ENCODE data around the gene SNX24. TPM values are rescaled to one million over a fixed set of nuclear protein-coding genes. Genes with fewer than 3 reads are reported as not detected.

Gene SNX24
- total RNA-seq, 1 experiment from 2014 or later = 10.3 TPM

DNA sequence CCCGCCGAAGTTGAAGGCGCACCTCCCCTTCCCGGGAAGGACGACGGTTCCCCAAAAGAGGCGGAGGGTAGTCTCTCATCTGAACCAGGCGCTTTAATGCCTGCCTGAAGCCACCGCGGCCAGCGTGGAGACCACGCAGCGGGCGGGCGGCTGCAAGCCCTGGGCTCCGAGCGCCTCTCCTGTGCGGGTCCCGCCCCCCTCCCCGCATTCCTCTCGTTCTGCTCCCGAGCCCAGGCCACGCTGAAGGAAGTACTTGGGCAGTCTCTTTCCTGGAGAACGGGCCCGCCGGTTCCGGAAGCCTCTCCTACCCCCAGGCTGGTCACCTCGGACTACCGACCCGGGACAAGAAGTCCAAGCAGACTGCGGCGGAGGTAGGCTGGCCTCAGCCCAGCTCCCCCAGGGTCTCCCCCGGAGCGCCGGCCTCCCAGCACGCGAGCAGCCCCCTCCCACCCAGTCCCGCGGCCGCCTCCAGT lies 190.5 kb downstream of the SNX24 start:
- DNase-seq = peak; percentile 39
- Histone ChIP-seq H3K27ac (ENCODE audit: low read length) (no peak overlapping the region), H3K9me3 (ENCODE audit: low read length) (no peaks in the 10 kb centered on the region), H2AFZ (ENCODE audit: low read length) (peak overlapping the region; percentile 93), H3K36me3 (ENCODE audit: low read depth, low read length) (no peaks in the 10 kb centered on the region), H3K9me2 (replicated peaks; ENCODE audit: low read length) (no peaks in the 10 kb centered on the region), H3F3A (ENCODE audit: low read length, unreplicated experiment) (no peaks in the 10 kb centered on the region), H4K20me1 (ENCODE audit: low read length) (no peaks in the 10 kb centered on the region), H3K4me2 (ENCODE audit: low read length) (peak overlapping the region; percentile 98), H3K79me2 (ENCODE audit: low read length) (no peaks in the 10 kb centered on the region), H3K4me1 (ENCODE audit: insufficient read depth, low read length) (0 out of 2 replicates have a peak, but pooled peaks cover 8% of the 10 kb centered on the region), H3K9ac (ENCODE audit: low read length) (peak overlapping the region; percentile 69), H3K4me3 (ENCODE audit: low read length) (peak overlapping the region; percentile 90), H3K27me3 (ENCODE audit: low read length) (no peaks in the 10 kb centered on the region)
- intact Hi-C loops (cut with micrococcal nuclease) = loop anchor here (10.0 kb wide), 2 partner anchors 191 to 311 kb away; partner anchors contain the start of gene SNX24
- CTCF ChIA-PET = interaction anchor here (0.5 kb wide), 1 partner anchor 341 kb away, joined by 15 read pairs; no protein-coding TSS in a partner anchor
- POLR2A ChIA-PET (ENCODE audit: unreplicated experiment) = no interaction called here
- BruUV-seq (replicated peaks) = no TSS peak
- ATAC-seq = peak; percentile 48
- TF ChIP-seq EZH2phosphoT487 (IDR thresholded peaks at IDR 0.05; ENCODE audit: borderline replicate concordance, low read length) (no peak), EZH2 (IDR thresholded peaks at IDR 0.05; ENCODE audit: low read length, unreplicated experiment) (no peak)
- TF ChIP-seq, protein P1, sequence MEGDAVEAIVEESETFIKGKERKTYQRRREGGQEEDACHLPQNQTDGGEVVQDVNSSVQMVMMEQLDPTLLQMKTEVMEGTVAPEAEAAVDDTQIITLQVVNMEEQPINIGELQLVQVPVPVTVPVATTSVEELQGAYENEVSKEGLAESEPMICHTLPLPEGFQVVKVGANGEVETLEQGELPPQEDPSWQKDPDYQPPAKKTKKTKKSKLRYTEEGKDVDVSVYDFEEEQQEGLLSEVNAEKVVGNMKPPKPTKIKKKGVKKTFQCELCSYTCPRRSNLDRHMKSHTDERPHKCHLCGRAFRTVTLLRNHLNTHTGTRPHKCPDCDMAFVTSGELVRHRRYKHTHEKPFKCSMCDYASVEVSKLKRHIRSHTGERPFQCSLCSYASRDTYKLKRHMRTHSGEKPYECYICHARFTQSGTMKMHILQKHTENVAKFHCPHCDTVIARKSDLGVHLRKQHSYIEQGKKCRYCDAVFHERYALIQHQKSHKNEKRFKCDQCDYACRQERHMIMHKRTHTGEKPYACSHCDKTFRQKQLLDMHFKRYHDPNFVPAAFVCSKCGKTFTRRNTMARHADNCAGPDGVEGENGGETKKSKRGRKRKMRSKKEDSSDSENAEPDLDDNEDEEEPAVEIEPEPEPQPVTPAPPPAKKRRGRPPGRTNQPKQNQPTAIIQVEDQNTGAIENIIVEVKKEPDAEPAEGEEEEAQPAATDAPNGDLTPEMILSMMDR (conservative IDR thresholded peaks at IDR 0.05; ENCODE audit: low read depth, low read length) = no peak

DNA sequence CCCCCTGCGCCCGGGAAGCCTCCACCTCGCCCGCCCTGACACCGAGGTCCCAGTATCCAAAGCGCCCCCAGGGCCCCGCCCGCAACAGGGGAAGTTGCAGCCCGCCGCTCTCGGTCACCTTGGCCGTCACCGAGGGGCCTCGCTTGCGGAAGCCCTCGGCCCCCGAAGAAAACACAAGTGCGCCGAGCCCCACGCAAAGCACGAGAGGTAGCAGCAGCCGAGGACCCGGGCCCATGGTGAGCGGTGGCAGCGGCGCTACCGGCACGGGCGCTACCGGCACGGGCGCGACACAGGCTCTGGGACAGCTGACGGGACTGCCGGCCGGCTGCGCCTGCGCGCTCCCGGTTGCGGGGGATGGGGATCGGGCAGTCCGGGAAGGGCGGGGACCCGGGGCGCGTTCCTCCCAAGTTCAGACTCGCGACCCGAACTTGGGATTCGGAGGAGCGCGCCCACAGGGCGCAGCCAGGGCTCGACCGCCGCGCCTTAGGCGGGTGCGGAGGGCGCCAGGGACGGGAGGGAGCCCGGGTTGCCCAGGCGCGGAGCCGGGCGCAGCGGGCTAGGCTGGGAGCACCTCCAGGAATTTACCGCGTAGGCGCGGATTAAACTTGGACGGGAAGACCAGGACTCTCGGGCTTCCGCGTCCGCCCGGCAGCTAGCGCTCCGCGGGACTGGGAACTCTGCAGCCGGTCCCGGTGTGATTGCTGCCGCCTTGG lies 191.1 kb downstream of the SNX24 start, which contains the start of gene PPIC:
Gene PPIC (minus strand): TSS at position 335 of the 713 bp plus-strand sequence. CDS start 100 bp downstream, at position 235.
- ChIA-PET CTCF (no interaction called here), POLR2A (ENCODE audit: unreplicated experiment) (no interaction called here)
- peak; percentile 73 for DNase-seq
- peak; percentile 86 for ATAC-seq
- Histone ChIP-seq H3K9me2 (replicated peaks; ENCODE audit: low read length) (no peaks in the 10 kb centered on the region), H3F3A (ENCODE audit: low read length, unreplicated experiment) (no peaks in the 10 kb centered on the region), H3K9ac (ENCODE audit: low read length) (peak within 1 kb of the TSS; percentile 69), H3K79me2 (ENCODE audit: low read length) (no peaks in the 10 kb centered on the region), H2AFZ (ENCODE audit: low read length) (peak within 1 kb of the TSS; percentile 93), H3K36me3 (ENCODE audit: low read depth, low read length) (no peaks in the 10 kb centered on the region), H3K27me3 (ENCODE audit: low read length) (no peaks in the 10 kb centered on the region), H3K4me3 (ENCODE audit: low read length) (peak within 1 kb of the TSS; percentile 90), H3K4me1 (ENCODE audit: insufficient read depth, low read length) (0 out of 2 replicates have a peak, but pooled peaks cover 8% of the 10 kb centered on the region), H3K4me2 (ENCODE audit: low read length) (peak within 1 kb of the TSS; percentile 98), H3K27ac (ENCODE audit: low read length) (peak within 1 kb of the TSS; percentile 47), H4K20me1 (ENCODE audit: low read length) (no peaks in the 10 kb centered on the region), H3K9me3 (ENCODE audit: low read length) (no peaks in the 10 kb centered on the region)
- intact Hi-C loops (cut with micrococcal nuclease) = loop anchor here (10.0 kb wide), 2 partner anchors 192 to 312 kb away; partner anchors contain the start of gene SNX24
- no TSS peak for BruUV-seq (replicated peaks)
- TF ChIP-seq EZH2 (IDR thresholded peaks at IDR 0.05; ENCODE audit: low read length, unreplicated experiment) (no peak), EZH2phosphoT487 (IDR thresholded peaks at IDR 0.05; ENCODE audit: borderline replicate concordance, low read length) (no peak)
- TF ChIP-seq, protein P1 (conservative IDR thresholded peaks at IDR 0.05; ENCODE audit: low read depth, low read length) = no peak

DNA sequence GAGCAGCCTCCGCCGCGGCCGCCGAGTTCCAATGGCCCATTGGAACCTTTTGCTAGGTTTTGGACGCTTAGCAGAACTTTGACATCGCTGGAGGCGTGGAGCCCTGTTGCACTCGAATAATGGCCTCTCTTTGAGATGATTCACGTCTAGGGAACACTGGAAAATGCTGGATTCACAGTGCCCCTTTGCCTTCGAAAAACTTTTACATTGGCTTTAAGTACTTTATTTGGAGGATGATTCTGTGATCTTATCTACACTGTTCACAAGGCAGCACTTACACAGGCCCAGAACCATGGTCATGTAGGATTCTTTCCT lies 191.6 kb downstream of the SNX24 start:
- Histone ChIP-seq H3F3A (ENCODE audit: low read length, unreplicated experiment) (no peaks in the 10 kb centered on the region), H4K20me1 (ENCODE audit: low read length) (no peaks in the 10 kb centered on the region), H2AFZ (ENCODE audit: low read length) (peak overlapping the region; percentile 93), H3K4me2 (ENCODE audit: low read length) (peak overlapping the region; percentile 98), H3K27me3 (ENCODE audit: low read length) (no peaks in the 10 kb centered on the region), H3K9me2 (replicated peaks; ENCODE audit: low read length) (no peaks in the 10 kb centered on the region), H3K27ac (ENCODE audit: low read length) (peak overlapping the region; percentile 47), H3K4me1 (ENCODE audit: insufficient read depth, low read length) (0 out of 2 replicates have a peak, but pooled peaks cover 8% of the 10 kb centered on the region), H3K4me3 (ENCODE audit: low read length) (peak overlapping the region; percentile 90), H3K79me2 (ENCODE audit: low read length) (no peaks in the 10 kb centered on the region), H3K9me3 (ENCODE audit: low read length) (no peaks in the 10 kb centered on the region), H3K36me3 (ENCODE audit: low read depth, low read length) (no peaks in the 10 kb centered on the region), H3K9ac (ENCODE audit: low read length) (peak overlapping the region; percentile 69)
- no peak for ATAC-seq
- DNase-seq = no peak
- TF ChIP-seq, protein P1 (conservative IDR thresholded peaks at IDR 0.05; ENCODE audit: low read depth, low read length) = no peak
- TF ChIP-seq EZH2phosphoT487 (IDR thresholded peaks at IDR 0.05; ENCODE audit: borderline replicate concordance, low read length) (no peak), EZH2 (IDR thresholded peaks at IDR 0.05; ENCODE audit: low read length, unreplicated experiment) (no peak)
- BruUV-seq (replicated peaks) = TSS peak; percentile 41
- ChIA-PET POLR2A (ENCODE audit: unreplicated experiment) (no interaction called here), CTCF (no interaction called here)
- intact Hi-C loops (cut with micrococcal nuclease) = loop anchor here (10.0 kb wide), 2 partner anchors 192 to 312 kb away; partner anchors contain the start of gene SNX24

All from PC-3 (cell line).